Smooth muscle cell (in vitro differentiated cells): ENCODE results near the gene MC5R. TPM values are rescaled to one million over a fixed set of nuclear protein-coding genes. Genes with fewer than 3 reads are reported as not detected.

Experiments
- DNase-seq: peaks from one replicate; lab custom pipeline; 2025; ENCODE audit not compliant: unreplicated experiment; lab: John Stamatoyannopoulos, UW
- H2AFZ ChIP-seq: fragments of 200-600 bp; sonication (generic); 2 replicates; pipeline ENCODE4 v1.6.0; 2016; ENCODE audit warnings: antibody characterized with exemption, low read depth, mild to moderate bottlenecking
- H3F3A ChIP-seq: fragments of 200-600 bp; sonication (generic); 2 replicates; pipeline ENCODE4 v1.6.0; 2017; ENCODE audit warnings: antibody characterized with exemption, low read depth
- H3K27ac ChIP-seq: fragments of 200-600 bp; sonication (generic); 2 replicates; pipeline ENCODE4 v1.5.1; 2016; ENCODE audit warnings: low read depth, mild to moderate bottlenecking
- H3K27me3 ChIP-seq: fragments of 200-600 bp; sonication (generic); 2 replicates; pipeline ENCODE4 v1.6.1; 2016; ENCODE audit warnings: low read depth, mild to moderate bottlenecking
- H3K36me3 ChIP-seq: fragments of 200-600 bp; sonication (generic); 2 replicates; pipeline ENCODE4 v1.5.1; 2016; ENCODE audit warnings: low read depth
- H3K4me1 ChIP-seq: fragments of 200-600 bp; sonication (generic); 2 replicates; pipeline ENCODE4 v1.5.1; 2016; ENCODE audit warnings: low read depth
- H3K4me2 ChIP-seq: fragments of 200-600 bp; sonication (generic); 2 replicates; pipeline ENCODE4 v1.6.0; 2016; ENCODE audit warnings: mild to moderate bottlenecking
- H3K4me3 ChIP-seq: fragments of 200-600 bp; sonication (generic); 2 replicates; pipeline ENCODE4 v1.5.1; 2016; ENCODE audit warnings: mild to moderate bottlenecking
- H3K79me2 ChIP-seq: fragments of 200-600 bp; sonication (generic); 2 replicates; pipeline ENCODE4 v1.6.0; 2016; ENCODE audit warnings: low read depth, mild to moderate bottlenecking
- H3K9ac ChIP-seq: fragments of 200-600 bp; sonication (generic); 2 replicates; pipeline ENCODE4 v1.6.0; 2016; ENCODE audit warnings: low read depth
- H3K9me3 ChIP-seq: fragments of 200-600 bp; sonication (generic); replicated peaks from 2 replicates; pipeline ENCODE4 v1.5.1; 2016; ENCODE audit warnings: low read depth
- H4K20me1 ChIP-seq: fragments of 200-600 bp; sonication (generic); 2 replicates; pipeline ENCODE4 v1.6.0; 2016; ENCODE audit warnings: low read depth
- CTCF ChIP-seq: fragments of 200-600 bp; sonication (generic); IDR thresholded peaks from 2 replicates; pipeline ENCODE4 v1.5.1; 2017; ENCODE audit warnings: borderline replicate concordance, mild to moderate bottlenecking, antibody characterized with exemption; ENCODE audit not compliant: insufficient read depth, poor library complexity, severe bottlenecking
- WGBS: methylation state at CpG from one replicate; pipeline ENCODE4 v1.1.7; 2016; ENCODE audit warnings: low lambda C conversion rate; 5-methylcytosine and 5-hydroxymethylcytosine counted together
- polyA plus RNA-seq: library from polyadenylated mRNA; unstranded; fragments of >200 nt; fragmentation: Nextera tagmentation; extraction: Ambion mirVana; gene quantifications from 2 replicates; pipeline ENCODE4 v1.2.1, GENCODE V29; 2016
- total RNA-seq: library from RNA; depleted of rRNA; stranded (reverse); fragments of >200 nt; gene quantifications from 2 replicates; pipeline ENCODE4 v1.2.3, GENCODE V29; 2014

The MC5R gene
- total and polyA plus RNA-seq, 2 experiments from 2014 or later, result not detected

DNA sequence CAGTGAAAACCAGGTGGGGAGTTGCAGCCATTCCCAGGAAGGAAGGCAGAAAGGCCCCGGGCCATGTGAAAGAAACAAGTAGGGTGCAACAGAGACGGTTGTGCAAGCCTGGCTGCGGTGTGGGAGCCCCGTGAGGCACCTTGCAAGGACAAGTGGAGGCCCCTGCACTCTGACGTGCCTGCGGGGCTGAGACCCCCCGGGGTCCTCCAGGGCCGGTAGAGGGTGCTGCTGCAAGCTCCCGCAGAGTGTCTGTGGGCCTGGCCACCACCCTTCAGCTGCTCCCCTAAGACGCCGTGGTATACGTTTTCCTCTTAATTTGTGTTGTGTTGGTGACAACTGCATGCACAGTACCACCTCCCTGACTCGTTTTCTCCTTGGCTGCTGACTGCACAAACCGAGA lies 27.4 kb upstream of the MC5R start:
- no peak overlapping the region for H3K4me2 ChIP-seq
- no peaks in the 10 kb centered on the region for H3K9me3 ChIP-seq
- no peak overlapping the region for H3K4me3 ChIP-seq
- TF ChIP-seq CTCF, result no peak
- peaks cover 11% of the 10 kb centered on the region for H3K27me3 ChIP-seq
- no peak overlapping the region for H3K9ac ChIP-seq
- peaks cover 6% of the 10 kb centered on the region for H3K4me1 ChIP-seq
- H3F3A ChIP-seq, result no peaks in the 10 kb centered on the region
- H3K27ac ChIP-seq, result no peak overlapping the region
- no peaks in the 10 kb centered on the region for H4K20me1 ChIP-seq
- H3K36me3 ChIP-seq, result no peaks in the 10 kb centered on the region
- DNase-seq, result no peak
- no peak overlapping the region for H2AFZ ChIP-seq
- 89% methylated on average over 14 of the region's 14 CpGs for WGBS
- H3K79me2 ChIP-seq, result no peaks in the 10 kb centered on the region

DNA sequence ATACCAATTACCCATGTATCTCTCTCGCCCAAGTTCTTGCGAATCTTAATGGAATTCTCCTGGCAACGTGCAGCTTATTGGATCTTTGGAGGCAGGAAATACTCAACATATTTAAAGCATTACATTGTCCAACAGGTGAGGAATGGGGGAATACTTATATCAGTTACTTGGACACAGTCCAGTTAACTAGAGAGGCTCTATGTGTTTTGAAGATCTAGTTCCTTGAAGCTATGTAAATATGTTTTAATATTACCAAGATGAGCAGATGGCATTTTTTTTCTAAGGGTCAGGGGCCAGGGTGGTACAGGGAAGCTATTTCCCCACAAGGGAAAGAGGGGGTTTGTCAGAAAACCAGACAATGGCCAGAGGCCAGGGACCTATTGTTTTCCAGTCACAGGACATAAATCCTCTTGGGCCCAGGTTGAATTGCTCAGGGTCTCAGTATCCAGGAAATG lies 26.8 kb upstream of the MC5R start:
- Histone ChIP-seq H3K4me2 (no peak overlapping the region), H3K4me1 (peaks cover 6% of the 10 kb centered on the region), H3K36me3 (no peaks in the 10 kb centered on the region), H3K4me3 (no peak overlapping the region), H2AFZ (no peak overlapping the region), H3K9ac (no peak overlapping the region), H3K79me2 (no peaks in the 10 kb centered on the region), H3K9me3 (no peaks in the 10 kb centered on the region), H3K27me3 (peaks cover 11% of the 10 kb centered on the region), H3K27ac (no peak overlapping the region), H4K20me1 (no peaks in the 10 kb centered on the region), H3F3A (no peaks in the 10 kb centered on the region)
- WGBS, result 69% methylated on average over 3 of the region's 3 CpGs
- no peak for DNase-seq
- TF ChIP-seq CTCF, result no peak

- no peak overlapping the region for H2AFZ ChIP-seq
- H3K4me1 ChIP-seq, result peaks cover 6% of the 10 kb centered on the region
- no peak overlapping the region for H3K27ac ChIP-seq
- H3K79me2 ChIP-seq, result no peaks in the 10 kb centered on the region
- no peaks in the 10 kb centered on the region for H3K9me3 ChIP-seq
- no peak for TF ChIP-seq CTCF
- H4K20me1 ChIP-seq, result no peaks in the 10 kb centered on the region
- H3K36me3 ChIP-seq, result no peaks in the 10 kb centered on the region
- no peak for DNase-seq
- H3K4me2 ChIP-seq, result no peak overlapping the region
- no peak overlapping the region for H3K9ac ChIP-seq
- H3F3A ChIP-seq, result no peaks in the 10 kb centered on the region
- H3K4me3 ChIP-seq, result no peak overlapping the region
- WGBS, result 89% methylated on average over 11 of the region's 11 CpGs
- H3K27me3 ChIP-seq, result peaks cover 11% of the 10 kb centered on the region
These were observed 24.6 kb upstream of the MC5R start for GRCh38 chr18:13799396-13799795.

GRCh38 chr18:13800505-13801259 lies 23.3 kb upstream of the MC5R start:
- H3K27me3 ChIP-seq, result peaks cover 11% of the 10 kb centered on the region
- no peaks in the 10 kb centered on the region for H3F3A ChIP-seq
- H3K79me2 ChIP-seq, result no peaks in the 10 kb centered on the region
- no peaks in the 10 kb centered on the region for H3K9me3 ChIP-seq
- no peak overlapping the region for H3K9ac ChIP-seq
- H3K4me2 ChIP-seq, result peak overlapping the region; percentile 83
- peaks cover 6% of the 10 kb centered on the region for H3K4me1 ChIP-seq
- 13% methylated on average over 29 of the region's 30 CpGs for WGBS
- DNase-seq, result peak; percentile 8
- peak; percentile 40 for TF ChIP-seq CTCF
- H3K27ac ChIP-seq, result no peak overlapping the region
- H3K36me3 ChIP-seq, result no peaks in the 10 kb centered on the region
- peak overlapping the region; percentile 48 for H3K4me3 ChIP-seq
- H2AFZ ChIP-seq, result peak overlapping the region; percentile 87
- no peaks in the 10 kb centered on the region for H4K20me1 ChIP-seq
